PC-9 (cell line): ENCODE results near the gene CHP2. TPM values are rescaled to one million over a fixed set of nuclear protein-coding genes. Genes with fewer than 3 reads are reported as not detected.

ENCODE experiments used
- BruUV-seq: library from RNA; stranded (reverse); fragments of 400-500 nt; replicated peaks from 2 replicates; lab custom pipeline; 2021; lab: Mats Ljungman, UMichigan
- CTCF ChIA-PET: fragments of 300-600 bp; sonication (Branson Sonifier 250); formaldehyde crosslinking; loops from one replicate; lab custom pipeline; 2022; ENCODE audit warnings: antibody characterized with exemption; lab: Charles Lee
- POLR2A ChIA-PET: fragments of 300-600 bp; sonication (Branson Sonifier 250); formaldehyde crosslinking; loops from one replicate; lab custom pipeline; 2022; ENCODE audit warnings: antibody characterized with exemption; ENCODE audit not compliant: unreplicated experiment; lab: Charles Lee
- DNase-seq, 2 experiments: peaks; one replicate each; pipeline versions ENCODE4 v3.0.0 to v3.0.0-alpha.2; 2015 to 2022; ENCODE audit warnings: mixed read lengths in 1 of 2
- H2AFZ ChIP-seq: fragments of 200-600 bp; sonication (generic); 2 replicates; pipeline ENCODE4 v1.8.1; 2017; ENCODE audit warnings: antibody characterized with exemption
- H3F3A ChIP-seq: fragments of 200-600 bp; sonication (generic); 2 replicates; pipeline ENCODE4 v1.8.1; 2017; ENCODE audit warnings: antibody characterized with exemption, mild to moderate bottlenecking, low read depth; ENCODE audit not compliant: insufficient read depth
- H3K27ac ChIP-seq: fragments of 200-600 bp; sonication (generic); 2 replicates; pipeline ENCODE4 v1.6.1; 2016; ENCODE audit warnings: mixed run types
- H3K27me3 ChIP-seq: fragments of 200-600 bp; sonication (generic); 2 replicates; pipeline ENCODE4 v1.6.1; 2016; ENCODE audit warnings: low read depth, mixed run types; ENCODE audit not compliant: insufficient read depth
- H3K36me3 ChIP-seq: fragments of 200-600 bp; sonication (generic); 2 replicates; pipeline ENCODE4 v1.6.1; 2016; ENCODE audit warnings: low read depth, mixed run types
- H3K4me1 ChIP-seq: fragments of 200-600 bp; sonication (generic); replicated peaks from 2 replicates; pipeline ENCODE4 v1.6.1; 2016; ENCODE audit warnings: mixed run types; ENCODE audit not compliant: insufficient read depth
- H3K4me2 ChIP-seq: fragments of 200-600 bp; sonication (generic); 2 replicates; pipeline ENCODE4 v1.6.1; 2017; ENCODE audit warnings: mixed run types
- H3K4me3 ChIP-seq: fragments of 200-600 bp; sonication (generic); 2 replicates; pipeline ENCODE4 v1.6.1; 2016; ENCODE audit warnings: mixed run types
- H3K79me2 ChIP-seq: fragments of 200-600 bp; sonication (generic); 2 replicates; pipeline ENCODE4 v1.6.1; 2017; ENCODE audit warnings: low read depth, mixed run types
- H3K9me2 ChIP-seq: fragments of 200-600 bp; sonication (generic); 2 replicates; pipeline ENCODE4 v1.8.1; 2017; ENCODE audit warnings: mild to moderate bottlenecking; ENCODE audit not compliant: insufficient read depth
- H3K9me3 ChIP-seq: fragments of 200-600 bp; sonication (generic); 2 replicates; pipeline ENCODE4 v1.8.1; 2016; ENCODE audit warnings: low read depth; ENCODE audit not compliant: insufficient read depth
- H4K20me1 ChIP-seq: fragments of 200-600 bp; sonication (generic); 2 replicates; pipeline ENCODE4 v1.8.1; 2017; ENCODE audit not compliant: insufficient read depth
- CTCF ChIP-seq: fragments of 200-600 bp; sonication (generic); conservative IDR thresholded peaks from 2 replicates; pipeline ENCODE4 v1.6.1; 2017; ENCODE audit warnings: mixed run types, antibody characterized with exemption, mild to moderate bottlenecking, moderate library complexity
- EZH2 ChIP-seq: fragments of 200-600 bp; sonication (generic); IDR thresholded peaks from 2 replicates; pipeline ENCODE4 v1.8.0; 2017; ENCODE audit warnings: antibody characterized with exemption, low read depth
- intact Hi-C: fragments of 100-400 bp; cut with micrococcal nuclease; formaldehyde crosslinking; loops from one replicate; pipeline ENCODE4 v1.10.0; 2022; ENCODE audit not compliant: unreplicated experiment
- total RNA-seq: library from RNA; stranded (reverse); gene quantifications from 2 replicates; pipeline ENCODE4 v1.2.3, GENCODE V29; 2021

The CHP2 gene
- total RNA-seq, 1 experiment from 2014 or later, result not detected

- BruUV-seq, result no TSS peak
- ChIA-PET POLR2A (no interaction called here), CTCF (no interaction called here)
- Histone ChIP-seq H2AFZ (no peak overlapping the region), H3F3A (no peaks in the 10 kb centered on the region), H3K9me3 (no peaks in the 10 kb centered on the region), H3K79me2 (no peaks in the 10 kb centered on the region), H3K27me3 (peaks cover 27% of the 10 kb centered on the region; the same call in 1 of the 2 replicates), H3K4me3 (no peak overlapping the region), H4K20me1 (no peaks in the 10 kb centered on the region), H3K4me1 (no peaks in the 10 kb centered on the region), H3K27ac (no peak overlapping the region), H3K36me3 (no peaks in the 10 kb centered on the region), H3K4me2 (no peak overlapping the region), H3K9me2 (no peaks in the 10 kb centered on the region)
- TF ChIP-seq EZH2 (no peak), CTCF (no peak)
- intact Hi-C loops, result no loop called here
- no peak for DNase-seq
These were observed 16.8 kb downstream of the CHP2 start for GRCh38 chr16:23771642-23772041.

GRCh38 chr16:23773339-23773738 is 18.5 kb downstream of the CHP2 start:
- H4K20me1 ChIP-seq, result no peaks in the 10 kb centered on the region
- CTCF ChIA-PET, result no interaction called here

GRCh38 chr16:23781176-23781575 is 26.4 kb downstream of the CHP2 start:
- CTCF ChIA-PET, result no interaction called here

More at GRCh38 chr16:23773339-23773738, 18.5 kb downstream of the CHP2 start:
- Histone ChIP-seq H3K4me3 (no peak overlapping the region), H3K36me3 (no peaks in the 10 kb centered on the region), H3K27ac (no peak overlapping the region), H3K9me3 (no peaks in the 10 kb centered on the region), H3K4me2 (no peak overlapping the region), H3K27me3 (peaks cover 27% of the 10 kb centered on the region; the same call in 1 of the 2 replicates), H3K9me2 (no peaks in the 10 kb centered on the region), H3K79me2 (no peaks in the 10 kb centered on the region), H3F3A (no peaks in the 10 kb centered on the region), H3K4me1 (no peaks in the 10 kb centered on the region), H2AFZ (no peak overlapping the region)
- no peak for TF ChIP-seq EZH2
- TF ChIP-seq CTCF, result no peak
- POLR2A ChIA-PET, result interaction anchor here (0.6 kb wide), 1 partner anchor 662 kb away, joined by 9 read pairs; no protein-coding TSS in a partner anchor
- intact Hi-C loops, result no loop called here
- DNase-seq, result no peak
- BruUV-seq, result no TSS peak

More at GRCh38 chr16:23781176-23781575, 26.4 kb downstream of the CHP2 start:
- intact Hi-C loops, result no loop called here
- Histone ChIP-seq H3K36me3 (no peaks in the 10 kb centered on the region), H3K9me3 (no peaks in the 10 kb centered on the region), H3K4me3 (no peak overlapping the region), H4K20me1 (no peaks in the 10 kb centered on the region), H3F3A (no peaks in the 10 kb centered on the region), H3K4me2 (no peak overlapping the region), H3K4me1 (no peaks in the 10 kb centered on the region), H2AFZ (no peak overlapping the region), H3K27ac (no peak overlapping the region), H3K79me2 (no peaks in the 10 kb centered on the region), H3K27me3 (peaks cover 5% of the 10 kb centered on the region), H3K9me2 (no peaks in the 10 kb centered on the region)
- TF ChIP-seq EZH2 (no peak), CTCF (no peak)
- no peak for DNase-seq
- BruUV-seq, result no TSS peak
- POLR2A ChIA-PET, result no interaction called here
